Neural progenitor cell (in vitro differentiated cells): ENCODE data around the gene NRG2. TPM values are rescaled to one million over a fixed set of nuclear protein-coding genes. Genes with fewer than 3 reads are reported as not detected.

Experiments used
- DNase-seq: peaks from one replicate; pipeline ENCODE4 v3.0.0-alpha.2; 2016; ENCODE audit warnings: low spot score
- H2AFZ ChIP-seq: fragments of 200-600 bp; sonication (generic); replicated peaks from 2 replicates; pipeline ENCODE4 v1.6.1; 2016; ENCODE audit warnings: antibody characterized with exemption
- H3F3A ChIP-seq: fragments of 200-600 bp; sonication (generic); 2 replicates; pipeline ENCODE4 v1.6.1; 2016; ENCODE audit warnings: antibody characterized with exemption, low read depth
- H3K27ac ChIP-seq: fragments of 200-600 bp; sonication (generic); 2 replicates; pipeline ENCODE4 v1.5.1; 2016; ENCODE audit warnings: mild to moderate bottlenecking
- H3K27me3 ChIP-seq: fragments of 200-600 bp; sonication (generic); 2 replicates; pipeline ENCODE4 v1.6.1; 2016; ENCODE audit warnings: mild to moderate bottlenecking, moderate library complexity
- H3K36me3 ChIP-seq: fragments of 200-600 bp; sonication (generic); 2 replicates; pipeline ENCODE4 v1.5.1; 2016
- H3K4me1 ChIP-seq: fragments of 200-600 bp; sonication (generic); 2 replicates; pipeline ENCODE4 v1.6.1; 2016; ENCODE audit warnings: mixed run types
- H3K4me2 ChIP-seq: fragments of 200-600 bp; sonication (generic); 2 replicates; pipeline ENCODE4 v1.6.1; 2016
- H3K4me3 ChIP-seq: fragments of 200-600 bp; sonication (generic); 2 replicates; pipeline ENCODE4 v1.5.1; 2016
- H3K79me2 ChIP-seq: fragments of 200-600 bp; sonication (generic); 2 replicates; pipeline ENCODE4 v1.6.1; 2016; ENCODE audit warnings: low read depth
- H3K9ac ChIP-seq: fragments of 200-600 bp; sonication (generic); 2 replicates; pipeline ENCODE4 v1.6.1; 2016
- H3K9me3 ChIP-seq: fragments of 200-600 bp; sonication (generic); 2 replicates; pipeline ENCODE4 v1.5.1; 2016; ENCODE audit warnings: low read depth
- H4K20me1 ChIP-seq: fragments of 200-600 bp; sonication (generic); 2 replicates; pipeline ENCODE4 v1.6.1; 2016; ENCODE audit warnings: low read depth
- H3K27ac Mint-ChIP-seq: 3 replicates; pipeline ENCODE4 v1.8.0; 2021; ENCODE audit warnings: mixed read lengths
- H3K27me3 Mint-ChIP-seq: 2 replicates; pipeline ENCODE4 v1.8.0; 2022; ENCODE audit warnings: low read depth, mild to moderate bottlenecking, inconsistent platforms, moderate library complexity, mixed read lengths; ENCODE audit not compliant: insufficient read depth
- H3K36me3 Mint-ChIP-seq: 3 replicates; pipeline ENCODE4 v1.8.0; 2021; ENCODE audit warnings: mixed read lengths
- H3K4me1 Mint-ChIP-seq: 3 replicates; pipeline ENCODE4 v1.8.0; 2021; ENCODE audit warnings: mixed read lengths
- H3K4me3 Mint-ChIP-seq: 3 replicates; pipeline ENCODE4 v1.8.0; 2021; ENCODE audit warnings: mild to moderate bottlenecking, moderate library complexity, mixed read lengths
- H3K9me3 Mint-ChIP-seq: 3 replicates; pipeline ENCODE4 v1.8.0; 2020; ENCODE audit warnings: mixed read lengths
- CTCF ChIP-seq: fragments of 200-600 bp; sonication (generic); IDR thresholded peaks from 2 replicates; pipeline ENCODE4 v1.5.1; 2017; ENCODE audit warnings: antibody characterized with exemption, mild to moderate bottlenecking
- EZH2 ChIP-seq: fragments of 200-600 bp; sonication (generic); IDR thresholded peaks from 2 replicates; pipeline ENCODE4 v1.6.1; 2017; ENCODE audit warnings: antibody characterized with exemption, mild to moderate bottlenecking, moderate library complexity
- EZH2phosphoT487 ChIP-seq: fragments of 200-600 bp; sonication (generic); IDR thresholded peaks from 2 replicates; pipeline ENCODE4 v1.6.1; 2017; ENCODE audit warnings: antibody characterized with exemption
- total RNA-seq: library from RNA; depleted of rRNA; stranded (reverse); fragments of >200 nt; gene quantifications from 2 replicates; pipeline ENCODE4 v1.2.3, GENCODE V29; 2015; ENCODE audit warnings: low replicate concordance

Gene NRG2
- total RNA-seq, 1 donor from 2014 or later = 0.13 TPM

GRCh38 chr5:139955053-139955605, 88.0 kb downstream of the NRG2 start:
- Histone ChIP-seq H3K27ac (no peak overlapping the region), H3K4me2 (no peak overlapping the region)
- no peaks in the 10 kb centered on the region for H3K36me3 Mint-ChIP-seq

GRCh38 chr5:139954462-139954861, 88.6 kb downstream of the NRG2 start:
- peaks cover 14% of the 10 kb centered on the region for H3K4me1 Mint-ChIP-seq
- Histone ChIP-seq H3K27me3 (no peaks in the 10 kb centered on the region), H3K9me3 (no peaks in the 10 kb centered on the region), H4K20me1 (no peaks in the 10 kb centered on the region), H3K4me2 (no peak overlapping the region), H3K79me2 (no peaks in the 10 kb centered on the region), H3K4me3 (no peak overlapping the region), H3K9ac (no peak overlapping the region), H3K36me3 (no peaks in the 10 kb centered on the region), H3K4me1 (peaks cover 14% of the 10 kb centered on the region), H3F3A (no peaks in the 10 kb centered on the region), H3K27ac (no peak overlapping the region), H2AFZ (no peak overlapping the region)
- DNase-seq = no peak
- no peaks in the 10 kb centered on the region for H3K9me3 Mint-ChIP-seq
- no peak for TF ChIP-seq EZH2phosphoT487
- no peak for TF ChIP-seq CTCF
- TF ChIP-seq EZH2 = no peak
- H3K4me3 Mint-ChIP-seq = no peak overlapping the region
- no peaks in the 10 kb centered on the region for H3K36me3 Mint-ChIP-seq
- peaks cover 4% of the 10 kb centered on the region for H3K27me3 Mint-ChIP-seq
- peak overlapping the region; percentile 26 for H3K27ac Mint-ChIP-seq

More at GRCh38 chr5:139955053-139955605, 88.0 kb downstream of the NRG2 start:
- Mint-ChIP-seq H3K9me3 (no peaks in the 10 kb centered on the region), H3K27me3 (peaks cover 4% of the 10 kb centered on the region), H3K4me1 (peaks cover 12% of the 10 kb centered on the region), H3K4me3 (no peak overlapping the region), H3K27ac (no peak overlapping the region)
- Histone ChIP-seq H3K9me3 (no peaks in the 10 kb centered on the region), H4K20me1 (no peaks in the 10 kb centered on the region), H3F3A (no peaks in the 10 kb centered on the region), H3K79me2 (no peaks in the 10 kb centered on the region), H3K4me1 (peaks cover 8% of the 10 kb centered on the region), H2AFZ (peak overlapping the region; percentile 55), H3K27me3 (no peaks in the 10 kb centered on the region), H3K4me3 (no peak overlapping the region), H3K9ac (no peak overlapping the region), H3K36me3 (no peaks in the 10 kb centered on the region)
- DNase-seq = no peak
- no peak for TF ChIP-seq EZH2
- no peak for TF ChIP-seq EZH2phosphoT487
- TF ChIP-seq CTCF = no peak

GRCh38 chr5:139954022-139954421, 89.1 kb downstream of the NRG2 start:
- Histone ChIP-seq H3K4me1 (peaks cover 14% of the 10 kb centered on the region), H2AFZ (no peak overlapping the region), H3F3A (no peaks in the 10 kb centered on the region), H3K36me3 (no peaks in the 10 kb centered on the region), H3K27ac (no peak overlapping the region), H3K9ac (no peak overlapping the region), H3K4me3 (no peak overlapping the region), H3K9me3 (no peaks in the 10 kb centered on the region), H3K27me3 (peaks cover 2% of the 10 kb centered on the region), H4K20me1 (no peaks in the 10 kb centered on the region), H3K79me2 (no peaks in the 10 kb centered on the region), H3K4me2 (no peak overlapping the region)
- Mint-ChIP-seq H3K27me3 (peaks cover 2% of the 10 kb centered on the region), H3K36me3 (no peaks in the 10 kb centered on the region), H3K27ac (no peak overlapping the region), H3K4me1 (peaks cover 14% of the 10 kb centered on the region), H3K4me3 (no peak overlapping the region), H3K9me3 (no peaks in the 10 kb centered on the region)
- DNase-seq = no peak
- TF ChIP-seq CTCF (no peak), EZH2 (no peak), EZH2phosphoT487 (no peak)
